Uterus (tissue), 4 donors: ENCODE results near the gene ADH7. TPM values are rescaled to one million over a fixed set of nuclear protein-coding genes. Genes with fewer than 3 reads are reported as not detected.
"Not testable (repeated sequence)": the region's sequence is repeated elsewhere in the genome, so short reads cannot be mapped to it uniquely, and the experiment has no call there.

Source experiments
- DNase-seq, 2 donors: peaks; one replicate each; pipeline ENCODE4 v3.0.0-alpha.2; 2019 to 2020
- H3K27ac ChIP-seq, 2 donors: fragments of 200-600 bp; sonication (generic); 1 replicate in 1 of 2; 2 replicates in 1 of 2; pipeline ENCODE4 v1.5.1; 2016 to 2018
- H3K27me3 ChIP-seq, 2 donors: fragments of 200-600 bp; sonication (generic); one replicate each; pipeline ENCODE4 v1.5.1; 2018 to 2019; ENCODE audit warnings: control low read depth in 1 of 2
- H3K36me3 ChIP-seq, 2 donors: fragments of 200-600 bp; sonication (generic); one replicate each; pipeline ENCODE4 v1.5.1; 2019; ENCODE audit warnings: control low read depth in 1 of 2
- H3K4me1 ChIP-seq, 2 donors: fragments of 200-600 bp; sonication (generic); one replicate each; pipeline ENCODE4 v1.5.1; 2018 to 2019; ENCODE audit warnings: control low read depth in 1 of 2
- H3K4me3 ChIP-seq, 2 donors: fragments of 200-600 bp; sonication (generic); 1 replicate in 1 of 2; 2 replicates in 1 of 2; pipeline ENCODE4 v1.5.1; 2018 to 2019; ENCODE audit warnings: mild to moderate bottlenecking in 1 of 2
- H3K9me3 ChIP-seq, 2 donors: fragments of 200-600 bp; sonication (generic); one replicate each; pipeline ENCODE4 v1.5.1; 2019; ENCODE audit warnings: control low read depth in 1 of 2
- CTCF ChIP-seq, 4 experiments: fragments of 200-600 bp in 2 of 4; fragments of 450-650 bp in 2 of 4; sonication (generic) in 2 of 4; IDR thresholded peaks; one replicate each; pipeline ENCODE4 v1.5.1; 2016 to 2019; ENCODE audit warnings: antibody characterized with exemption in 4 of 4, mild to moderate bottlenecking in 2 of 4, moderate library complexity in 1 of 4
- POLR2A ChIP-seq, 2 donors: fragments of 450-650 bp; IDR thresholded peaks; one replicate each; pipeline ENCODE4 v1.6.1; 2016; ENCODE audit warnings: antibody characterized with exemption in 2 of 2, mild to moderate bottlenecking in 1 of 2, moderate library complexity in 1 of 2
- intact Hi-C: fragments of 100-400 bp; cut with DNase I; formaldehyde crosslinking; loops from one replicate; pipeline ENCODE4 v1.15.1; 2023; ENCODE audit warnings: low total_unique reads
- total RNA-seq, 4 donors: library from RNA; depleted of rRNA in 3 of 4; stranded (reverse); fragments of >200 nt in 3 of 4; gene quantifications; one replicate each; pipeline versions ENCODE4 v1.1.0 to v1.2.4, GENCODE V29; 2014 to 2023
- donor health status: DM: yes; HTN: yes; CAD: no.

Gene ADH7
- total RNA-seq, 4 donors from 2014 or later, result not detected

GRCh38 chr4:99430106-99430505 lies 5.0 kb downstream of the ADH7 start:
- intact Hi-C loops, result no loop called here

GRCh38 chr4:99417125-99417524 lies 18.0 kb downstream of the ADH7 start:
- DNase-seq, result no peak
- Histone ChIP-seq H3K9me3 (no peaks in the 10 kb centered on the region), H3K4me3 (no peak overlapping the region), H3K36me3 (no peaks in the 10 kb centered on the region), H3K27me3 (no peaks in the 10 kb centered on the region), H3K27ac (peak overlapping the region in 1 of 2 donors; percentile 9), H3K4me1 (no peaks in the 10 kb centered on the region)
- no peak for TF ChIP-seq POLR2A (IDR thresholded peaks at IDR 0.05)
- no peak for TF ChIP-seq CTCF (IDR thresholded peaks at IDR 0.05)
- intact Hi-C loops, result no loop called here

More at GRCh38 chr4:99430106-99430505, 5.0 kb downstream of the ADH7 start:
- no peak overlapping the region for H3K27ac ChIP-seq
- H3K4me3 ChIP-seq, result no peak overlapping the region
- H3K9me3 ChIP-seq, result no peaks in the 10 kb centered on the region
- no peaks in the 10 kb centered on the region for H3K27me3 ChIP-seq
- no peaks in the 10 kb centered on the region for H3K36me3 ChIP-seq
- no peak for DNase-seq
- no peaks in the 10 kb centered on the region for H3K4me1 ChIP-seq
- TF ChIP-seq POLR2A (IDR thresholded peaks at IDR 0.05) (no peak), CTCF (IDR thresholded peaks at IDR 0.05) (no peak)

- H3K27ac ChIP-seq, result peak overlapping the region; percentile 56 to 65
- H3K9me3 ChIP-seq, H3K4me3 ChIP-seq, H3K4me1 ChIP-seq, H3K36me3 ChIP-seq, intact Hi-C loops, H3K27me3 ChIP-seq: not testable (repeated sequence)
- DNase-seq, result peak; percentile 43 to 55
- TF ChIP-seq CTCF (IDR thresholded peaks at IDR 0.05), result peak in 1 of 4 experiments; percentile 7
These were observed 19.4 kb downstream of the ADH7 start for GRCh38 chr4:99415762-99416161.

DNA sequence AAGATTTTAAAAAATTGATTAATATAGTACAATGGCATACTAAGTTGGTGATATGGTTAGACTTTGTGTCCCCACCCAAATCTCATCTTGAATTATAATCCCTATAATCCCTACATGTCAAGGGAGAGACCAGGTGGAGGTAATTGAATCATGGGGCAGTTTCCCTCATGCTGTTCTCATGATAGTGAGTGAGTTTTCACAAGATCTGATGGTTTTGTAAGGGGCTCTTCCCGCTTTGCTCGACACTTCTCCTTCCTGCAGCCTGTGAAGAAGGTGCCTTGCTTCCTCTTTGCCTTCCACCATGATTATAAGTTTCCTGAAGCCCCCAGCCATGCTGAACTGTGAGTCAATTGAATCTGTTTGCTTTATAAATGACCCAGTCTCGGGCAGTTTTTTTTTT lies 20.2 kb downstream of the ADH7 start:
- H3K4me3 ChIP-seq, H3K36me3 ChIP-seq, DNase-seq, H3K9me3 ChIP-seq, H3K27me3 ChIP-seq, intact Hi-C loops, H3K4me1 ChIP-seq: not testable (repeated sequence)
- H3K27ac ChIP-seq, result peak overlapping the region; percentile 56 to 65

- no peak for TF ChIP-seq POLR2A (IDR thresholded peaks at IDR 0.05)
- TF ChIP-seq CTCF (IDR thresholded peaks at IDR 0.05), result no peak
- no peaks in the 10 kb centered on the region for H3K36me3 ChIP-seq
- no peaks in the 10 kb centered on the region for H3K27me3 ChIP-seq
- no peak overlapping the region for H3K4me3 ChIP-seq
- DNase-seq, result no peak
- H3K27ac ChIP-seq, result peak overlapping the region; percentile 56 to 65
- no peaks in the 10 kb centered on the region for H3K9me3 ChIP-seq
- no peaks in the 10 kb centered on the region for H3K4me1 ChIP-seq
- intact Hi-C loops, result no loop called here
These were observed 20.7 kb downstream of the ADH7 start for GRCh38 chr4:99414401-99414800.

GRCh38 chr4:99413140-99413539 lies 22.0 kb downstream of the ADH7 start:
- Histone ChIP-seq H3K27me3 (no peaks in the 10 kb centered on the region), H3K4me3 (no peak overlapping the region), H3K9me3 (no peaks in the 10 kb centered on the region), H3K4me1 (no peaks in the 10 kb centered on the region), H3K36me3 (no peaks in the 10 kb centered on the region), H3K27ac (peak overlapping the region in 1 of 2 donors; percentile 10)
- TF ChIP-seq POLR2A (IDR thresholded peaks at IDR 0.05) (no peak), CTCF (IDR thresholded peaks at IDR 0.05) (no peak)
- no peak for DNase-seq
- intact Hi-C loops, result no loop called here
